IMR-90 (cell line): ENCODE data around the gene GPC5. TPM values are rescaled to one million over a fixed set of nuclear protein-coding genes. Genes with fewer than 3 reads are reported as not detected.

Source experiments
- ATAC-seq: fragments of 200-7000 bp; cut with Tn5 transposase; 2 replicates; pipeline ENCODE4 v1.9.1; 2020; ENCODE audit warnings: low read depth, mild to moderate bottlenecking, moderate library complexity
- BruUV-seq: library from RNA; stranded (reverse); fragments of 400-500 nt; replicated peaks from 2 replicates; lab custom pipeline; 2021; lab: Mats Ljungman, UMichigan
- CTCF ChIA-PET: fragments of 300-600 bp; formaldehyde crosslinking; extraction: SDS; loops from one replicate; lab custom pipeline; 2021; ENCODE audit warnings: antibody characterized with exemption; lab: Yijun Ruan, JAX
- POLR2A ChIA-PET: fragments of 300-600 bp; sonication (Branson Sonifier 250); formaldehyde crosslinking; loops from one replicate; lab custom pipeline; 2022; ENCODE audit warnings: antibody characterized with exemption; ENCODE audit not compliant: unreplicated experiment; lab: Charles Lee
- DNase-seq: peaks from one replicate; pipeline ENCODE4 v3.0.0; 2013
- H2AFZ ChIP-seq: replicated peaks from 2 replicates; pipeline ENCODE3; 2013; ENCODE audit warnings: low read length, mild to moderate bottlenecking; ENCODE audit not compliant: poor library complexity
- H2AK5ac ChIP-seq: 2 replicates; pipeline ENCODE4 v1.6.1; 2013; ENCODE audit warnings: low read depth, low read length, inconsistent platforms
- H2AK9ac ChIP-seq: replicated peaks from 2 replicates; pipeline ENCODE3; 2013; ENCODE audit warnings: mild to moderate bottlenecking, low read depth, low read length, moderate library complexity; ENCODE audit not compliant: poor library complexity
- H2BK120ac ChIP-seq: 2 replicates; pipeline ENCODE4 v1.6.1; 2013; ENCODE audit warnings: low read depth, low read length, inconsistent platforms
- H2BK15ac ChIP-seq: 3 replicates; pipeline ENCODE4 v1.6.1; 2013; ENCODE audit warnings: low read depth, low read length, inconsistent platforms
- H2BK20ac ChIP-seq: 2 replicates; pipeline ENCODE4 v1.6.1; 2013; ENCODE audit warnings: low read depth, mild to moderate bottlenecking, inconsistent platforms, low read length, moderate library complexity
- H2BK5ac ChIP-seq: 2 replicates; pipeline ENCODE4 v1.6.1; 2013; ENCODE audit warnings: mild to moderate bottlenecking, low read depth, low read length, inconsistent platforms; ENCODE audit not compliant: poor library complexity, severe bottlenecking
- H3K14ac ChIP-seq: replicated peaks from 2 replicates; pipeline ENCODE4 v1.6.1; 2013; ENCODE audit warnings: low read depth, low read length, inconsistent platforms
- H3K18ac ChIP-seq: 2 replicates; pipeline ENCODE4 v1.6.1; 2013; ENCODE audit warnings: low read depth, low read length, control low read depth
- H3K23ac ChIP-seq: 2 replicates; pipeline ENCODE4 v1.6.1; 2013; ENCODE audit warnings: low read depth, low read length, inconsistent platforms
- H3K27ac ChIP-seq: 2 replicates; pipeline ENCODE4 v1.5.1; 2013; ENCODE audit warnings: mild to moderate bottlenecking, control low read depth, low read length; ENCODE audit not compliant: insufficient read depth
- H3K27me3 ChIP-seq: 2 replicates; pipeline ENCODE4 v1.6.1; 2013; ENCODE audit warnings: low read length; ENCODE audit not compliant: control insufficient read depth, insufficient read depth
- H3K36me3 ChIP-seq: 2 replicates; pipeline ENCODE4 v1.6.1; 2013; ENCODE audit warnings: low read length, mixed read lengths; ENCODE audit not compliant: control insufficient read depth, insufficient read depth
- H3K4ac ChIP-seq: 2 replicates; pipeline ENCODE4 v1.6.1; 2013; ENCODE audit warnings: low read depth, low read length, inconsistent platforms
- H3K4me1 ChIP-seq: 2 replicates; pipeline ENCODE4 v1.6.1; 2013; ENCODE audit warnings: low read length, mixed read lengths; ENCODE audit not compliant: control insufficient read depth, insufficient read depth
- H3K4me2 ChIP-seq: 2 replicates; pipeline ENCODE4 v1.6.1; 2013; ENCODE audit warnings: low read depth, mild to moderate bottlenecking, control low read depth, low read length, moderate library complexity
- H3K4me3 ChIP-seq: 2 replicates; pipeline ENCODE4 v1.5.1; 2013; ENCODE audit warnings: low read depth, mild to moderate bottlenecking, control low read depth, low read length, moderate library complexity; ENCODE audit not compliant: insufficient read depth
- H3K56ac ChIP-seq: 2 replicates; pipeline ENCODE4 v1.6.1; 2013; ENCODE audit warnings: low read length, inconsistent platforms; ENCODE audit not compliant: insufficient read depth; ENCODE audit errors: extremely low read depth
- H3K79me1 ChIP-seq, 2 experiments: 2 replicates each; pipeline ENCODE4 v1.6.1; 2013; ENCODE audit warnings: low read length in 2 of 2, inconsistent platforms in 1 of 2, low read depth in 1 of 2
- H3K9ac ChIP-seq: 2 replicates; pipeline ENCODE4 v1.6.1; 2013; ENCODE audit warnings: low read depth, low read length, control low read depth
- H3K9me1 ChIP-seq: 2 replicates; pipeline ENCODE4 v1.6.1; 2013; ENCODE audit warnings: low read length, inconsistent platforms; ENCODE audit not compliant: insufficient read depth
- H3K9me3 ChIP-seq: 2 replicates; pipeline ENCODE4 v1.6.1; 2013; ENCODE audit warnings: low read length; ENCODE audit not compliant: control insufficient read depth, insufficient read depth
- H4K20me1 ChIP-seq: 2 replicates; pipeline ENCODE4 v1.6.1; 2013; ENCODE audit warnings: low read length, inconsistent platforms; ENCODE audit not compliant: insufficient read depth
- H4K5ac ChIP-seq: 2 replicates; pipeline ENCODE4 v1.6.1; 2013; ENCODE audit warnings: mild to moderate bottlenecking, low read depth, low read length, control low read depth
- H4K8ac ChIP-seq, 2 experiments: 2 replicates each; pipeline ENCODE4 v1.6.1; 2013; ENCODE audit warnings: low read depth in 2 of 2, low read length in 2 of 2, control low read depth in 1 of 2, inconsistent platforms in 1 of 2
- H4K91ac ChIP-seq: 2 replicates; pipeline ENCODE4 v1.6.1; 2013; ENCODE audit warnings: low read depth, low read length, inconsistent platforms; ENCODE audit not compliant: insufficient read depth
- BHLHE40 ChIP-seq: fragments of 150-350 bp; IDR thresholded peaks from 2 replicates; pipeline ENCODE4 v1.6.1; 2016; ENCODE audit warnings: mild to moderate bottlenecking, low read depth, low read length
- CEBPB ChIP-seq: IDR thresholded peaks from 2 replicates; pipeline ENCODE4 v1.6.1; 2012; ENCODE audit warnings: low read depth, low read length, improper control_type of control experiment
- CHD1 ChIP-seq: IDR thresholded peaks from 2 replicates; pipeline ENCODE4 v1.6.1; 2012; ENCODE audit warnings: low read depth, low read length, improper control_type of control experiment
- CTCF ChIP-seq: conservative IDR thresholded peaks from 2 replicates; pipeline ENCODE4 v1.5.1; 2012; ENCODE audit warnings: mild to moderate bottlenecking, low read depth, low read length, improper control_type of control experiment
- ELK1 ChIP-seq: fragments of 150-350 bp; IDR thresholded peaks from 2 replicates; pipeline ENCODE4 v1.6.1; 2016; ENCODE audit warnings: low read depth, mild to moderate bottlenecking, low read length, moderate library complexity, borderline replicate concordance
- FOS ChIP-seq: fragments of 150-350 bp; IDR thresholded peaks from 2 replicates; pipeline ENCODE4 v1.6.1; 2016; ENCODE audit warnings: low read depth, low read length
- MAFK ChIP-seq: IDR thresholded peaks from 2 replicates; pipeline ENCODE4 v1.6.1; 2012; ENCODE audit warnings: low read depth, low read length, improper control_type of control experiment
- MAZ ChIP-seq: IDR thresholded peaks from 2 replicates; pipeline ENCODE4 v1.6.1; 2012; ENCODE audit warnings: low read depth, mild to moderate bottlenecking, low read length, improper control_type of control experiment, moderate library complexity, borderline replicate concordance
- MXI1 ChIP-seq: IDR thresholded peaks from 2 replicates; pipeline ENCODE4 v1.6.1; 2012; ENCODE audit warnings: low read depth, mild to moderate bottlenecking, low read length, moderate library complexity, borderline replicate concordance
- NFE2L2 ChIP-seq: fragments of 150-350 bp; IDR thresholded peaks from 2 replicates; pipeline ENCODE4 v1.6.1; 2016; ENCODE audit warnings: low read depth, mild to moderate bottlenecking, low read length
- POLR2A ChIP-seq: IDR thresholded peaks from 2 replicates; pipeline ENCODE4 v1.6.1; 2012; ENCODE audit warnings: mild to moderate bottlenecking, low read depth, low read length
- RAD21 ChIP-seq: IDR thresholded peaks from 2 replicates; pipeline ENCODE4 v1.6.1; 2012; ENCODE audit warnings: low read length, improper control_type of control experiment
- RCOR1 ChIP-seq: IDR thresholded peaks from 2 replicates; pipeline ENCODE4 v1.6.1; 2012; ENCODE audit warnings: mild to moderate bottlenecking, low read length, improper control_type of control experiment; ENCODE audit not compliant: insufficient replicate concordance
- RFX5 ChIP-seq: IDR thresholded peaks from 2 replicates; pipeline ENCODE4 v1.8.0; 2012; ENCODE audit warnings: low read depth, mild to moderate bottlenecking, low read length, moderate library complexity
- SMC3 ChIP-seq: fragments of 150-350 bp; IDR thresholded peaks from 2 replicates; pipeline ENCODE4 v1.6.1; 2016; ENCODE audit warnings: low read depth, mild to moderate bottlenecking, antibody characterized with exemption, low read length, moderate library complexity
- USF2 ChIP-seq: fragments of 150-350 bp; IDR thresholded peaks from 2 replicates; pipeline ENCODE4 v1.6.1; 2017; ENCODE audit warnings: mild to moderate bottlenecking, antibody characterized with exemption, low read length, low read depth
- WGBS, 2 experiments: methylation state at CpG; one replicate each; pipeline versions ENCODE4 v1.1.5 to v1.1.7; 2013; ENCODE audit warnings: missing lambda C conversion rate in 2 of 2; ENCODE audit not compliant: insufficient read length in 1 of 2; ENCODE audit errors: extremely low coverage in 2 of 2; 5-methylcytosine and 5-hydroxymethylcytosine counted together
- dilution Hi-C: fragments of 300-500 bp; cut with HindIII; formaldehyde crosslinking; loops from one replicate; pipeline ENCODE4 v1.14.3; 2018; ENCODE audit warnings: low sequenced_read_pairs; ENCODE audit not compliant: unreplicated experiment
- in situ Hi-C: fragments of 300-500 bp; cut with MboI; formaldehyde crosslinking; loops from 3 replicates; pipeline ENCODE4 v1.14.3; 2019; ENCODE audit warnings: low sequenced_read_pairs, inconsistent platforms, mixed read lengths
- intact Hi-C: fragments of 100-400 bp; cut with micrococcal nuclease; formaldehyde crosslinking; loops from 2 replicates; pipeline ENCODE4 v1.10.0; 2022
- polyA plus RNA-seq, 3 experiments: library from polyadenylated mRNA; depleted of rRNA; stranded (reverse); fragments of >200 nt; gene quantifications; 2 replicates each; pipeline ENCODE4 v1.2.3, GENCODE V29; 2012; ENCODE audit warnings: low replicate concordance in 1 of 3
- total RNA-seq: library from RNA; depleted of rRNA; stranded (reverse); fragments of >200 nt; gene quantifications from 2 replicates; pipeline ENCODE4 v1.2.3, GENCODE V29; 2012

Gene GPC5
- total and polyA plus RNA-seq, 2 of the 4 experiments (the other 2 are of a cell fraction), result 0.94 to 1.8 TPM

GRCh38 chr13:92463134-92463533, 1064.7 kb downstream of the GPC5 start:
- H3K4ac ChIP-seq, result no peak overlapping the region
- no peaks in the 10 kb centered on the region for H3K9me3 ChIP-seq
- no peak overlapping the region for H3K4me3 ChIP-seq
- no peak overlapping the region for H2AFZ ChIP-seq
- no peak overlapping the region for H3K27ac ChIP-seq
- no peak overlapping the region for H3K23ac ChIP-seq
- TF ChIP-seq CEBPB, result no peak
- TF ChIP-seq FOS, result no peak
- no peak for TF ChIP-seq RAD21
- TF ChIP-seq ELK1, result no peak
- TF ChIP-seq BHLHE40, result no peak
- TF ChIP-seq CTCF, result no peak
- no peak for TF ChIP-seq MAFK
- no peak for TF ChIP-seq CHD1
- no peak for TF ChIP-seq USF2
- no peak for TF ChIP-seq RCOR1
- TF ChIP-seq SMC3, result no peak
- no peak for TF ChIP-seq MXI1
- TF ChIP-seq POLR2A, result no peak
- no peak for TF ChIP-seq NFE2L2
- no peak for TF ChIP-seq MAZ
- TF ChIP-seq RFX5, result no peak
- no peak overlapping the region for H4K5ac ChIP-seq
- no peak overlapping the region for H3K4me2 ChIP-seq
- BruUV-seq, result no TSS peak
- H2BK15ac ChIP-seq, result no peak overlapping the region
- H3K79me1 ChIP-seq, result no peaks in the 10 kb centered on the region
- dilution Hi-C loops (no loop called here), in situ Hi-C loops (no loop called here), intact Hi-C loops (no loop called here)
- no peaks in the 10 kb centered on the region for H3K9me1 ChIP-seq
- 100% methylated on average over 1 of the region's 7 CpGs; no CpG with 5 or more reads in 1 of the 2 experiments for WGBS, 2 experiments
- ChIA-PET CTCF (no interaction called here), POLR2A (no interaction called here)
- H3K18ac ChIP-seq, result no peak overlapping the region
- H3K56ac ChIP-seq, result no peak overlapping the region
- DNase-seq (no peak), ATAC-seq (no peak)
- H3K4me1 ChIP-seq, result no peaks in the 10 kb centered on the region
- no peak overlapping the region for H2BK20ac ChIP-seq
- H3K36me3 ChIP-seq, result no peaks in the 10 kb centered on the region
- no peak overlapping the region for H4K8ac ChIP-seq
- no peak overlapping the region for H2AK5ac ChIP-seq
- H4K20me1 ChIP-seq, result no peaks in the 10 kb centered on the region
- no peak overlapping the region for H2AK9ac ChIP-seq
- no peak overlapping the region for H2BK5ac ChIP-seq
- H3K14ac ChIP-seq, result no peak overlapping the region
- H3K9ac ChIP-seq, result no peak overlapping the region
- no peaks in the 10 kb centered on the region; the same call in 1 of the 2 replicates for H3K27me3 ChIP-seq
- H4K91ac ChIP-seq, result no peak overlapping the region
- H2BK120ac ChIP-seq, result no peak overlapping the region
